Activated CD4-positive, alpha-beta memory T cell treated with anti-CD3 and anti-CD28 coated beads, Interleukin-2, amount 10 ng/mL, durations not matched to agents 7 days and 5 days (primary cell): ENCODE measurements around the gene RAB9B. TPM values are rescaled to one million over a fixed set of nuclear protein-coding genes. Genes with fewer than 3 reads are reported as not detected.
"Not testable (repeated sequence)": the region's sequence is repeated elsewhere in the genome, so short reads cannot be mapped to it uniquely, and the experiment has no call there.

Source experiments
- CTCF ChIA-PET: fragments of 350-600 bp; sonication (Branson Sonifier 250); formaldehyde crosslinking; loops from one replicate; lab custom pipeline; 2021; ENCODE audit warnings: antibody characterized with exemption, inconsistent platforms; lab: Charles Lee
- POLR2A ChIA-PET: fragments of 350-600 bp; sonication (Branson Sonifier 250); formaldehyde crosslinking; loops from one replicate; lab custom pipeline; 2021; ENCODE audit warnings: antibody characterized with exemption; lab: Charles Lee
- DNase-seq: peaks from one replicate; pipeline ENCODE4 v3.0.0-alpha.2; 2020
- H3K27ac Mint-ChIP-seq: one replicate; pipeline ENCODE4 v1.8.0; 2021; ENCODE audit warnings: mild to moderate bottlenecking, mixed read lengths
- H3K27me3 Mint-ChIP-seq: one replicate; pipeline ENCODE4 v1.8.0; 2021; ENCODE audit warnings: mixed read lengths
- H3K36me3 Mint-ChIP-seq: one replicate; pipeline ENCODE4 v1.8.0; 2021; ENCODE audit warnings: low read depth, mixed read lengths
- H3K4me1 Mint-ChIP-seq: one replicate; pipeline ENCODE4 v1.8.0; 2021; ENCODE audit warnings: mixed read lengths
- H3K4me3 Mint-ChIP-seq: one replicate; pipeline ENCODE4 v1.8.0; 2021; ENCODE audit warnings: mild to moderate bottlenecking, mixed read lengths
- H3K9me3 Mint-ChIP-seq: one replicate; pipeline ENCODE4 v1.8.0; 2021; ENCODE audit warnings: mixed read lengths
- total RNA-seq, 2 experiments: library from RNA; stranded (reverse); gene quantifications; one replicate each; pipeline ENCODE4 v1.2.3, GENCODE V29; 2021

The RAB9B gene
- total RNA-seq, 2 experiments from 2014 or later = 0.35 to 0.45 TPM

DNA sequence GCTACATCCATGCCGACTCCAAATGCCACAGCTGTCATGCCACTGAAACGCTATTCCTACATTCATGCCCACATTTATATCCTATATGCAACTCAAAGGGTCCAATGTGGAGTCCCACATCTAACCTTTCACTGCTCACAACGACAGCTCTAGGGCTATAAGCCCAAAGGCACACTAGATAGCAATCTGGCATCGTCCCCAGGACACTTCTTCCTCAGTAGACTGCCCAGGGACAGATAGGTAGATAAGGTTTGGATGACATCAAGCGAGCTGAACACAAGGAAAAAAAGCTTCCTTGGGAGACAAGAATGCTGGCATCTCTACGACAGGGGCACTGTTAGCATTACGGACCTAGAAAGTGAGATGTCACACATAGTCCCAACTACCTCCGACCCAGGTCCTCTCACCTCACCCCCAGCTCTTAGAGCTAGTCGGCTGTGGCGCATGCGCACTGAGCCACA, 685 bp downstream of the RAB9B start:
- Mint-ChIP-seq H3K4me3 (peak overlapping the region; percentile 68), H3K36me3 (no peaks in the 10 kb centered on the region), H3K9me3 (no peaks in the 10 kb centered on the region), H3K27me3 (peaks cover 16% of the 10 kb centered on the region), H3K4me1 (peaks cover 5% of the 10 kb centered on the region), H3K27ac (no peak overlapping the region)
- ChIA-PET CTCF (interaction anchor here (1.1 to 5.0 kb wide), 2 partner anchors 14 kb away, joined by 3 to 15 read pairs; no protein-coding TSS in a partner anchor), POLR2A (interaction anchor here (1.6 kb wide), 1 partner anchor 88 kb away, joined by 5 read pairs; no protein-coding TSS in a partner anchor)
- no peak for DNase-seq

DNA sequence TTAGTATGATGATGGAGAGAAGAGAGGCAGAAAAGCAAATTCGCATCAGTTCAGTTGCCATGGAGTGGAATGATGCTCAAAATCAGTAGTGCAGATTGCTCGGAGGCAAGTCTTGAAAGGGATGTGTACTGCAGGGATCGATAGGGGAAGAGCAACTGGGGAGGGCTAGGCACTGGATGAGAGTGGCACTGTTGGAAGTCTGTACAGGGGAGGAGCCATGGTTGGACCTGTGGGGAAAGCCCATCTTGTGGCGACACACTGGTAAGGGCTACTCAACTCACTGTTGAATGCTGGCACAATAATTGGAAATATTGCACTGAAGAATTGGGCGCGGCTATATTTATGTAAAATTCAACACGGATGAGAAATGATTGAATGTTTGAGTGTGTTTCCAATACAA, 1.2 kb downstream of the RAB9B start:
- no peak for DNase-seq
- Mint-ChIP-seq H3K27me3 (peaks cover 16% of the 10 kb centered on the region), H3K27ac (no peak overlapping the region), H3K4me3 (no peak overlapping the region), H3K9me3 (no peaks in the 10 kb centered on the region), H3K4me1 (peaks cover 5% of the 10 kb centered on the region), H3K36me3 (no peaks in the 10 kb centered on the region)
- ChIA-PET CTCF (no interaction called here), POLR2A (interaction anchor here (1.6 kb wide), 1 partner anchor 88 kb away, joined by 5 read pairs; no protein-coding TSS in a partner anchor)

DNA sequence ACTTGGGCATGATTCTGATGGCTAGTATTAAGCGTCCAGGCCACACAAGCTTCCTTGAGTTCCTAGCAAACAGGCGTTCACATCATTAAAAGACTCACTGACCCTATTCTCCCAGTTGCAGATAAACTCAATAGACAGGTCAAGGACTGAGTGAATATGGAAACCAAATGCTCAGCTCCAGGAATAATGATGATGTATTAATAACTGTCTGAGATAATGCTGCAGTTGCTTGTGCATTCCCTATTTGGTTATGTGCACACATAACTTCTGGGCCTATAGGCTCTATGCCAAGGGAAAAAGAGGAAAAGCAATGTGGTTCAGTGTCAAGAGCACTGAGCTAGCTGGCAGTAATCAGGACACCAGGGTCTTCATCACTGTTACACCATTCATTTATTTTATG, 3.5 kb downstream of the RAB9B start:
- peaks cover 9% of the 10 kb centered on the region for H3K4me1 Mint-ChIP-seq

DNA sequence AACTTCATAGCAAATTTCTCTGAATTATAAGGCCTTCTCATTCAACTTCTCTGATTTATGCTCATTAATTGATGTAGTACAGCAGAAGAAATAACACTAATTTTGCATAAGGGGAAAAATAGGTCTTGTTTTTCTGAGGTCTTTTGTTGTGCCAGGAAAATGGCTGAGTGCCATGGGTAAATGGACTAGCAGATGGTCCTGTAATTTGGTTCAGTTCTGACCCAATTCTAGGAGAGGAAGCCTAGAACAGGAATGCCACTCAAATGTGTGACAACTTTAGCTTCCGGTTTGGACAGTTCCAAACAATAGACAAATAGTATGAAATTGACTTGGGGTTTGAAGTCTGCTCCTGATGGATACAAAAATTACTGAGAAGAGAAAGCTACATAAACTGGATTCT, 6.2 kb downstream of the RAB9B start:
- Mint-ChIP-seq H3K27me3 (no peaks in the 10 kb centered on the region), H3K4me3 (no peak overlapping the region), H3K9me3 (no peaks in the 10 kb centered on the region), H3K27ac (no peak overlapping the region), H3K4me1 (peaks cover 4% of the 10 kb centered on the region), H3K36me3 (no peaks in the 10 kb centered on the region)
- ChIA-PET CTCF (no interaction called here), POLR2A (no interaction called here)
- DNase-seq = no peak

More for the DNA sequence above, 3.5 kb downstream of the RAB9B start:
- H3K27ac Mint-ChIP-seq = no peak overlapping the region
- H3K4me3 Mint-ChIP-seq = no peak overlapping the region
- ChIA-PET POLR2A (no interaction called here), CTCF (no interaction called here)
- H3K9me3 Mint-ChIP-seq = no peaks in the 10 kb centered on the region
- no peaks in the 10 kb centered on the region for H3K36me3 Mint-ChIP-seq
- peaks cover 7% of the 10 kb centered on the region for H3K27me3 Mint-ChIP-seq
- no peak for DNase-seq

DNA sequence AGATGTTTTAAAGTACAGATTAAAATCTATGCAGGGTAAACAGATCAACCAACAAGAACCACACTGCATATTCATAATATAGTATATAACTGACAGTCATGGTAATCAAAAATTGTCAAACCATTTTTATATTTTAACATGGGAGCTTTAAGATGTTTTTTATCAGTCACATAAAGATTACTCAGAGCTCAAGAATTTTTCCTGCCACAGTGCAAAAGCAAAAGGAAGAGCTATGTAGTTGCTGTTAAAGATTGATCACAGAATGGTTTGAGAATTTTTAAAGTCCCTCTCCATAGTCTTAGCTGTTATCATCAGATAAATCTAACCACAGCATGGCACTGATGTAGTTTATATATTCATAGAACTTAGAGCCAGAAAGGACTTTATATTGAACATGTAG, 8.5 kb downstream of the RAB9B start:
- Mint-ChIP-seq H3K4me1 (peaks cover 6% of the 10 kb centered on the region), H3K4me3 (no peak overlapping the region), H3K36me3 (no peaks in the 10 kb centered on the region), H3K9me3 (no peaks in the 10 kb centered on the region), H3K27me3 (no peaks in the 10 kb centered on the region), H3K27ac (no peak overlapping the region)
- DNase-seq = no peak
- ChIA-PET POLR2A (no interaction called here), CTCF (interaction anchor here (1.3 kb wide), 1 partner anchor 22 kb away, joined by 3 read pairs; no protein-coding TSS in a partner anchor)

DNA sequence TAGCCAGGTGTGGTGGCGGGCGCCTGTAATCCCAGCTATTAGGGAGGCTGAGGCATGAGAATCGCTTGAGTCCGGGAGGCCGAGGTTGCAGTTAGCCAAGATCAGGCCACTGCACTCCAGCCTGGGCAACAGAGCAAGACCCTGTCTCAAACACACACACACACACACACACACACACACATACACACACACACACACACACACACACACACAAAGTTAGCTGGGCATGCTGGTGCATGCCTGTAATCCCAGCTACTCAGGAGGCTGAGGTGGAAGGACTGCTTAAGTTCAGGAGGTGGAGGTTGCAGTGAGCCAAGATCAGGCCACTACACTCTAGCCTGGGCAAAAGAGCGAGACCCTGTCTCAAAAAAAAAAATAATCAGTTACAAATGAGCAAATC, 11.3 kb downstream of the RAB9B start:
- H3K9me3 Mint-ChIP-seq, CTCF ChIA-PET, H3K36me3 Mint-ChIP-seq, POLR2A ChIA-PET, H3K27ac Mint-ChIP-seq, DNase-seq, H3K4me1 Mint-ChIP-seq, H3K27me3 Mint-ChIP-seq, H3K4me3 Mint-ChIP-seq: not testable (repeated sequence)

DNA sequence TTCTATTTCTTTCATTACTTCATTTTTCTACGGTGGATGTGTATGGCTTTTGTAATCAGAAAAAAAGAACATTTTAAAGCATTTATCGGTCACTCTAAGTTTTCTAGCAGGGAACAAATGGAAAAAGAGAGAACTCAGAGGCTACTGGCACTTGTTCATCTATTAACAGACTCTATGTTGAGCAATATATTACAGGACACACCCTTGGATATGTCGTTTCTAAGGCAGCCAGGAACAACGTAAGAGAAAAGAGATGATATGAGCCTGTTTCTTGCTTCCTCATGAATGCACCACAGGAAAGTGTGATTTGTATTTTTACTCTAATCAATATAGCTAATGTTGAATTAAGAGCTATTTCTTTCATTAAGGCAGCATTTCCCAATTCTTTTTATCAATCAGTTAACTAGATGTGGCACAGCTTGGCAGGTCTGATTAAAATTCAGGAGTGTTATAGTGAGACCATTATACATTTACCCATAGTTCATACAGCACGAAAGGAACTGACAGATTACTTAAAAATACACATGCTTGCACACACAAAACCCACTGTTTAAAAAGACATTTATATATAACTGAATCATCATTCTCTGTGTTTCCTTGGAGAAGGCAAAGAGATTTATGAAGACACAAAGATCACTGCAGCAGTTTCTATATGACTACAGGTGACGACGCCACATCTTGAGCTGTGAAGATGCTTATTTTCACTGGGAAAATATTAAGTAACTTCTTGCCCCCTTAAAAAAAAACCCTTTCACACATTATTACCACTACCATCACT, 13.0 kb downstream of the RAB9B start:
- Mint-ChIP-seq H3K9me3 (no peaks in the 10 kb centered on the region), H3K36me3 (no peaks in the 10 kb centered on the region), H3K4me1 (peaks cover 4% of the 10 kb centered on the region), H3K27ac (no peak overlapping the region), H3K4me3 (no peak overlapping the region), H3K27me3 (peaks cover 8% of the 10 kb centered on the region)
- DNase-seq = no peak
- POLR2A ChIA-PET = no interaction called here
- CTCF ChIA-PET = interaction anchor here (0.7 to 1.2 kb wide), 3 partner anchors 13 to 108 kb away, joined by 3 read pairs; no protein-coding TSS in a partner anchor

DNA sequence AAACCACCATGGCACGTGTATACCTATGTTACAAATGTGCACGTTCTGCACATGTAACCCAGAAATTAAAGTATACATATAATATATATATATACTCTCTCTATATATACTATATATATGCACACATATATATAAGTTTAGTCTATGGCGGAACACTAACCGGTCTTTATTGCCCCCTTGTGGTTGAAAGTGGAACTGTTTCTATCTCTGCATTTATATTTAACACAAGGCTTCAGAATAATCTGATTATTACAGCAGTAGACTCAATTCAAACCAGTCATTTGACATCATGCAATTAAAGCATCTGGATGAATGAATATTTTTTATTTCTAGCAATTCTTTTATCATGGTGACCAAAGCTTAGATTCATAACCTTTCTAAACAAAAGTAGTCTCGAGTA, 14.6 kb downstream of the RAB9B start:
- no peak for DNase-seq
- Mint-ChIP-seq H3K9me3 (no peaks in the 10 kb centered on the region), H3K27me3 (peaks cover 9% of the 10 kb centered on the region), H3K4me1 (peaks cover 4% of the 10 kb centered on the region), H3K4me3 (no peak overlapping the region), H3K36me3 (no peaks in the 10 kb centered on the region), H3K27ac (no peak overlapping the region)
- CTCF ChIA-PET = interaction anchor here (1.5 kb wide), 1 partner anchor 14 kb away, joined by 3 read pairs; the partner anchor contains the start of gene RAB9B
- POLR2A ChIA-PET = no interaction called here

DNA sequence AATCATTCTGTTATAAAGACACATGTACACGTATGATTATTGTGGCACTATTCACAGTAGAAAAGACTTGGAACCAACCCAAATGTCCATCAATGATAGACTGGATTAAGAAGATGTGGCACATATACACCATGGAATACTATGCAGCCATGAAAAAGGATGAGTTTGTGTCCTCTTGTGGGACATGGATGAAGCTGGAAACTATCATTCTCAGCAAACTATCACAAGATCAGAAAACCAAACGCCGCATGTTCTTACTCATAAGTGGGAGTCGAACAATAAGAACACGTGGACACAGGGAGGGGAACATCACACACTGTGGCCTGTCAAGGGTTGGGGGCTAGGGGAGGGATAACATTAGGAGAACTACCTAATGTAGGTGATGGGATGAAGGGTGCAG, 15.0 kb downstream of the RAB9B start:
- POLR2A ChIA-PET, H3K27ac Mint-ChIP-seq, H3K36me3 Mint-ChIP-seq, H3K4me1 Mint-ChIP-seq, DNase-seq, H3K27me3 Mint-ChIP-seq, H3K4me3 Mint-ChIP-seq, H3K9me3 Mint-ChIP-seq: not testable (repeated sequence)
- CTCF ChIA-PET = interaction anchor here (1.5 kb wide), 1 partner anchor 15 kb away, joined by 3 read pairs; the partner anchor contains the start of gene RAB9B

DNA sequence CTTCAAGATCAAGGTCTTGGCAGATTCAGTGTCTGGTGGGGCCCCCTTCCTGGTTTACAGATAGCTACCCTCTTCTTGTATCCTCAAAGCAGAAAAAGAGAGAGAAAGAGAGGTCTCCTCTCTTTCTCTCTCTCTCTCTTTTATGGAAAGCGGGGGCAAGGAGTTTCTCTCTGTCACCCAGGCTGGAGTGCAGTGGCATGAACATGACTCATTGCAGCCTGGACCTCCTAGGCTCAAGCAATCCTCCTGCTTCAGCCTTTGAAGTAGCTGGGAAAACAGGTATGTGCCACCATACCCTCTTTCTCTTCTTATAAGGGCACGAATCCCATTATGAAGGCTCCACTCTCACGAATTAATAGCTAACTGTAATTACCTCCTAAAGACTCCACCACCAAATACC, 20.2 kb downstream of the RAB9B start:
- no peak for DNase-seq
- H3K9me3 Mint-ChIP-seq = no peaks in the 10 kb centered on the region
- ChIA-PET POLR2A (no interaction called here), CTCF (interaction anchor here (1.3 kb wide), 1 partner anchor 38 kb away, joined by 3 read pairs; no protein-coding TSS in a partner anchor)
- no peak overlapping the region for H3K27ac Mint-ChIP-seq
- H3K36me3 Mint-ChIP-seq = no peaks in the 10 kb centered on the region
- peaks cover 9% of the 10 kb centered on the region for H3K27me3 Mint-ChIP-seq
- H3K4me1 Mint-ChIP-seq = peaks cover 8% of the 10 kb centered on the region
- no peak overlapping the region for H3K4me3 Mint-ChIP-seq

DNA sequence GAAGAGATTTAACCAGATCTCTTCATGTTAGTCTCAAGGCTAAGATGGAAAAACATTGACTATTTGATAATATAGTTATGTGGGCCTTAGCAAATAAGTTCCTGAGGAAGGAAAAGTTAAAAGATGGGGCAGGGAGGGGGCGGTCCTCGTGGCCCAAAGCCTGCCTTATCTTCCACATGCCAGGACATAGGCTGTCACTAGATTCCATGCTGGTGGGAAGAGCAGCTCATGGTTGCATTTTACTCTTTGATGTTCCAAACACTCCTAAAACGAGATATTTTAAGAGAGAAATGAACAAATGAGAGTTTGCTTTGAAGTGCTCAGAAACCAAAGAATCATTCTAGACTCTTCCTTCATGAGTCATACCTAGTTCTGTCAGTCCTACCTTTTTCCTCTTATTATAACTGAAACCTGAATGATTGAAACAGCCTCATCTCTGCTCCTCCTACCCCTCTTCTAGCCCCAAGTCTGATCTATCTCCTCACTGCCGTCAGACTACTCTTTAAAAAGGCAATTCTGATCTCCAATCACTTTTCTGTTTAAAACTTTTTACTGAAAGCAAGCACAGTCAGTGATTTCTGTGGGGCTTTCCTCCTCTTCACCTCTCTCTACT, 25.1 kb downstream of the RAB9B start:
- DNase-seq = no peak
- no peaks in the 10 kb centered on the region for H3K9me3 Mint-ChIP-seq
- no peaks in the 10 kb centered on the region for H3K36me3 Mint-ChIP-seq
- CTCF ChIA-PET = no interaction called here
- no peaks in the 10 kb centered on the region for H3K27me3 Mint-ChIP-seq
- POLR2A ChIA-PET = no interaction called here
- H3K4me1 Mint-ChIP-seq = peaks cover 12% of the 10 kb centered on the region
- H3K4me3 Mint-ChIP-seq = no peak overlapping the region
- H3K27ac Mint-ChIP-seq = no peak overlapping the region

DNA sequence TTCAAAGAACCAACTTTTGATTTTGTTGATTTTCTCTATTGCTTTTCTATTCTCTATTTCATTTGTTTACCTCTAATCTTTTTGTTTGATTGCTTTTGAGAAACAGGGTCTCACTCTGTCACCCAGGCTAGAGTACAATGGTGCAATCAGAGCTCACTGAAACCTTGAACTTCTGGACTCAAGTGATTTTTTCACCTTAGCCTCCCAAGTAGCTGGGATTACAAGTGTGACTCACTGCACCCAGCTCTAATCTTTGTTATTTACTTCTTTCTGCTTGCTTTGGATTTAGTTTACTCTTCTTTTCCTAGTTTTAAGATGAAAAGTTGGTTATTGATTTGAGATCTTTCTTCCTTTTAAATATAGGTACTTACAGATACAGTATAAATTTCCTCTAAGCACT, 26.2 kb downstream of the RAB9B start:
- H3K27me3 Mint-ChIP-seq = no peaks in the 10 kb centered on the region
- H3K9me3 Mint-ChIP-seq = no peaks in the 10 kb centered on the region
- ChIA-PET POLR2A (no interaction called here), CTCF (interaction anchor here (0.6 to 1.1 kb wide), 2 partner anchors 14 to 35 kb away, joined by 3 read pairs; no protein-coding TSS in a partner anchor)
- no peak overlapping the region for H3K27ac Mint-ChIP-seq
- no peak overlapping the region for H3K4me3 Mint-ChIP-seq
- no peak for DNase-seq
- H3K36me3 Mint-ChIP-seq = no peaks in the 10 kb centered on the region
- peaks cover 13% of the 10 kb centered on the region for H3K4me1 Mint-ChIP-seq

DNA sequence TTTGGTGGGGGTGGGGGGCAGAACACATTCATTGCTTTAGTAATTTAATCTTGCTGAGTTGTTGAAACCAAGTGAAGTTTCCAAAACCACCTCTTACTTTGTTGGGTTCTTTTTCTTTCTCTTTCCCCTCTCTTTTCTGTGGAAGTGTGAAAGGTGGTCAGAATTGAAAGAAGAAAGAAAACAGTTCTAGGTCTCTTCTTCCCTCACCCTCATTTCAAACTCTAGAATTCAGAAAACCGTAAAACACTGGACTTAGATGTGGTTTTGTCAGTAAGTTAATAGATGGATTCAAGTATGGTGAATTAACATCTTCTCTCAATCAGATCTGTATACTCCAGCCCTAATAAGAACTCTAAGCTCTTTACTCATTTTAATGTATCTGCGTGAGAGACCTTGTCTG, 31.7 kb downstream of the RAB9B start:
- ChIA-PET CTCF (no interaction called here), POLR2A (no interaction called here)
- Mint-ChIP-seq H3K4me3 (no peak overlapping the region), H3K27me3 (no peaks in the 10 kb centered on the region), H3K4me1 (peaks cover 6% of the 10 kb centered on the region), H3K36me3 (no peaks in the 10 kb centered on the region), H3K9me3 (no peaks in the 10 kb centered on the region), H3K27ac (no peak overlapping the region)
- no peak for DNase-seq
